Activated gamma-delta T cell (primary cell): Measurements from ENCODE around the gene PCDHB8.
"Not testable (repeated sequence)": the region's sequence is repeated elsewhere in the genome, so short reads cannot be mapped to it uniquely, and the experiment has no call there.

Experiments
- DNase-seq: peaks from one replicate; lab custom pipeline; 2025; lab: John Stamatoyannopoulos, UW
- total RNA-seq, 2 donors: gene quantifications; one replicate each; lab custom pipeline; 2026; lab: John Stamatoyannopoulos, UW

Gene PCDHB8
- 0 reads per million in 2 donors for total RNA-seq

GRCh38 chr5:141177577-141178191 is at the start of gene PCDHB8:
Gene PCDHB8, plus strand, starts transcription at chr5:141177790. Its CDS starts 245 bp downstream, at chr5:141178035.
- not testable (repeated sequence) for DNase-seq

- DNase-seq, result no peak
Measured at GRCh38 chr5:141135030-141135717, 42.4 kb upstream of the PCDHB8 start, which contains the start of gene PCDHB5. Gene PCDHB5, plus strand, starts transcription at chr5:141135206. Its CDS starts 229 bp downstream, at chr5:141135435.

GRCh38 chr5:141135718-141136266 is 41.8 kb upstream of the PCDHB8 start:
- DNase-seq, result no peak

- DNase-seq, result not testable (repeated sequence)
Measured at GRCh38 chr5:141137346-141137745, 40.2 kb upstream of the PCDHB8 start.

GRCh38 chr5:141149812-141150211 is 27.8 kb upstream of the PCDHB8 start, which contains the start of gene PCDHB6:
Gene PCDHB6, plus strand, starts transcription at chr5:141150057. Its CDS starts 201 bp downstream, at chr5:141150258.
- DNase-seq, result no peak

GRCh38 chr5:141150224-141150992 is 27.2 kb upstream of the PCDHB8 start:
- no peak for DNase-seq

GRCh38 chr5:141150993-141151325 is 26.6 kb upstream of the PCDHB8 start:
- DNase-seq, result no peak

GRCh38 chr5:141151632-141152031 is 26.0 kb upstream of the PCDHB8 start:
- DNase-seq, result not testable (repeated sequence)

- DNase-seq, result not testable (repeated sequence)
Measured at GRCh38 chr5:141152096-141152495, 25.5 kb upstream of the PCDHB8 start.

GRCh38 chr5:141155540-141156374 is 21.8 kb upstream of the PCDHB8 start:
- DNase-seq, result no peak

GRCh38 chr5:141157356-141157755 is 20.2 kb upstream of the PCDHB8 start:
- DNase-seq, result not testable (repeated sequence)

- DNase-seq, result not testable (repeated sequence)
Measured at GRCh38 chr5:141157901-141158300, 19.7 kb upstream of the PCDHB8 start.

GRCh38 chr5:141172381-141173204 is 5.0 kb upstream of the PCDHB8 start, which contains the start of gene PCDHB7:
Gene PCDHB7, plus strand, starts transcription at chr5:141172644. Its CDS starts 192 bp downstream, at chr5:141172836.
- no peak for DNase-seq

GRCh38 chr5:141174291-141175104 is 3.1 kb upstream of the PCDHB8 start:
- DNase-seq, result not testable (repeated sequence)

- no peak for DNase-seq
Measured at GRCh38 chr5:141175933-141176332, 1.7 kb upstream of the PCDHB8 start.

- not testable (repeated sequence) for DNase-seq
Measured at GRCh38 chr5:141179371-141179770, 1.8 kb downstream of the PCDHB8 start.

GRCh38 chr5:141179876-141180275 is 2.3 kb downstream of the PCDHB8 start:
- not testable (repeated sequence) for DNase-seq

- no peak for DNase-seq
Measured at GRCh38 chr5:141180313-141180712, 2.7 kb downstream of the PCDHB8 start.

GRCh38 chr5:141182248-141182647 is 4.7 kb downstream of the PCDHB8 start, which contains the start of gene PCDHB16:
Gene PCDHB16, plus strand, starts transcription at chr5:141182387. Its CDS starts 173 bp downstream, at chr5:141182560.
- no peak for DNase-seq
